Central memory CD8-positive, alpha-beta T cell (primary cell): ENCODE data around the gene TSC22D3.
A peak's percentile ranks its signal among the peaks of the same experiment; 100 is the strongest.
"Not testable (repeated sequence)": the region's sequence is repeated elsewhere in the genome, so short reads cannot be mapped to it uniquely, and the experiment has no call there.

Experiments
- ATAC-seq: fragments of 150-1000 bp; cut with Tn5 transposase; replicated peaks from 2 replicates; pipeline ENCODE4 v1.10.0; 2022; ENCODE audit warnings: mild to moderate bottlenecking, moderate FRiP score, moderate number of reproducible peaks; ENCODE audit not compliant: poor library complexity, severe bottlenecking; ENCODE audit errors: extremely low read depth
- DNase-seq, 2 donors: peaks; one replicate each; pipeline ENCODE4 v3.0.0; 2021; ENCODE audit warnings: low spot score in 2 of 2
- H3K27ac Mint-ChIP-seq: one replicate; pipeline ENCODE4 v1.8.0; 2022; ENCODE audit warnings: low read depth, mild to moderate bottlenecking, moderate library complexity, mixed read lengths
- H3K27me3 Mint-ChIP-seq: one replicate; pipeline ENCODE4 v1.8.0; 2022; ENCODE audit warnings: mixed read lengths
- H3K36me3 Mint-ChIP-seq: one replicate; pipeline ENCODE4 v1.8.0; 2022; ENCODE audit warnings: mild to moderate bottlenecking, moderate library complexity, mixed read lengths; ENCODE audit not compliant: insufficient read depth
- H3K4me1 Mint-ChIP-seq: one replicate; pipeline ENCODE4 v1.8.0; 2022; ENCODE audit warnings: mixed read lengths
- H3K4me3 Mint-ChIP-seq: one replicate; pipeline ENCODE4 v1.8.0; 2022; ENCODE audit warnings: mild to moderate bottlenecking, moderate library complexity, mixed read lengths
- H3K9me3 Mint-ChIP-seq: one replicate; pipeline ENCODE4 v1.8.0; 2022; ENCODE audit warnings: mixed read lengths

Gene TSC22D3

GRCh38 chrX:107775734-107776511, at the start of gene TSC22D3:
TSC22D3 (minus strand) TSS chrX:107775787; CDS start chrX:107775419, 368 bp downstream.
- H3K27ac Mint-ChIP-seq, result peak within 1 kb of the TSS; percentile 85
- H3K36me3 Mint-ChIP-seq, result peaks cover 6% of the 10 kb centered on the region
- H3K9me3 Mint-ChIP-seq, result no peaks in the 10 kb centered on the region
- no peaks in the 10 kb centered on the region for H3K27me3 Mint-ChIP-seq
- ATAC-seq, result peak; percentile 83
- DNase-seq, result peak; percentile 17 to 47
- H3K4me3 Mint-ChIP-seq, result peak within 1 kb of the TSS; percentile 81
- peaks cover 20% of the 10 kb centered on the region for H3K4me1 Mint-ChIP-seq

GRCh38 chrX:107823456-107823855, 47.9 kb upstream of the TSC22D3 start:
- DNase-seq (no peak), ATAC-seq (no peak)
- Mint-ChIP-seq H3K4me3 (no peak overlapping the region), H3K36me3 (peaks cover 4% of the 10 kb centered on the region), H3K27me3 (no peaks in the 10 kb centered on the region), H3K27ac (no peak overlapping the region), H3K9me3 (no peaks in the 10 kb centered on the region), H3K4me1 (peaks cover 32% of the 10 kb centered on the region)

- Mint-ChIP-seq H3K27ac (no peak overlapping the region), H3K4me1 (peaks cover 29% of the 10 kb centered on the region), H3K27me3 (no peaks in the 10 kb centered on the region), H3K4me3 (no peak overlapping the region), H3K36me3 (peaks cover 4% of the 10 kb centered on the region), H3K9me3 (no peaks in the 10 kb centered on the region)
- ATAC-seq (no peak), DNase-seq (no peak)
Measured at GRCh38 chrX:107823042-107823441, 47.5 kb upstream of the TSC22D3 start.

GRCh38 chrX:107818900-107819521, 43.4 kb upstream of the TSC22D3 start:
- Mint-ChIP-seq H3K4me1 (peaks cover 6% of the 10 kb centered on the region), H3K4me3 (no peak overlapping the region), H3K27me3 (no peaks in the 10 kb centered on the region), H3K27ac (no peak overlapping the region), H3K9me3 (no peaks in the 10 kb centered on the region), H3K36me3 (no peaks in the 10 kb centered on the region)
- no peak for DNase-seq
- ATAC-seq, result no peak

- not testable (repeated sequence) for H3K9me3 Mint-ChIP-seq, H3K36me3 Mint-ChIP-seq, H3K4me1 Mint-ChIP-seq, DNase-seq, H3K27ac Mint-ChIP-seq, H3K4me3 Mint-ChIP-seq, ATAC-seq
- peaks cover 20% of the 10 kb centered on the region for H3K27me3 Mint-ChIP-seq
Measured at GRCh38 chrX:107810053-107810452, 34.5 kb upstream of the TSC22D3 start.

GRCh38 chrX:107805179-107805578, 29.6 kb upstream of the TSC22D3 start:
- no peak for ATAC-seq

GRCh38 chrX:107804427-107804826, 28.8 kb upstream of the TSC22D3 start:
- ATAC-seq, result no peak
- H3K27ac Mint-ChIP-seq, result no peak overlapping the region
- peaks cover 26% of the 10 kb centered on the region for H3K27me3 Mint-ChIP-seq
- H3K9me3 Mint-ChIP-seq, result no peaks in the 10 kb centered on the region
- DNase-seq, result no peak
- peaks cover 6% of the 10 kb centered on the region for H3K4me1 Mint-ChIP-seq
- H3K36me3 Mint-ChIP-seq, result no peaks in the 10 kb centered on the region
- no peak overlapping the region for H3K4me3 Mint-ChIP-seq

More at GRCh38 chrX:107805179-107805578, 29.6 kb upstream of the TSC22D3 start:
- no peak for DNase-seq
- no peaks in the 10 kb centered on the region for H3K9me3 Mint-ChIP-seq
- peaks cover 6% of the 10 kb centered on the region for H3K4me1 Mint-ChIP-seq
- H3K4me3 Mint-ChIP-seq, result no peak overlapping the region
- no peaks in the 10 kb centered on the region for H3K36me3 Mint-ChIP-seq
- no peak overlapping the region for H3K27ac Mint-ChIP-seq
- peaks cover 19% of the 10 kb centered on the region for H3K27me3 Mint-ChIP-seq

GRCh38 chrX:107787827-107788226, 12.2 kb upstream of the TSC22D3 start:
- DNase-seq, result no peak
- H3K4me1 Mint-ChIP-seq, result no peaks in the 10 kb centered on the region
- H3K4me3 Mint-ChIP-seq, result no peak overlapping the region
- H3K9me3 Mint-ChIP-seq, result no peaks in the 10 kb centered on the region
- ATAC-seq, result no peak
- H3K27me3 Mint-ChIP-seq, result peaks cover 6% of the 10 kb centered on the region
- H3K36me3 Mint-ChIP-seq, result no peaks in the 10 kb centered on the region
- no peak overlapping the region for H3K27ac Mint-ChIP-seq

- ATAC-seq, result no peak
- peaks cover 14% of the 10 kb centered on the region for H3K4me1 Mint-ChIP-seq
- no peak overlapping the region for H3K4me3 Mint-ChIP-seq
- H3K27me3 Mint-ChIP-seq, result no peaks in the 10 kb centered on the region
- H3K9me3 Mint-ChIP-seq, result no peaks in the 10 kb centered on the region
- H3K36me3 Mint-ChIP-seq, result peaks cover 5% of the 10 kb centered on the region
- no peak for DNase-seq
- no peak overlapping the region for H3K27ac Mint-ChIP-seq
Measured at GRCh38 chrX:107780525-107780924, 4.9 kb upstream of the TSC22D3 start.

- Mint-ChIP-seq H3K9me3 (no peaks in the 10 kb centered on the region), H3K27ac (peak within 1 kb of the TSS; percentile 85), H3K36me3 (peaks cover 6% of the 10 kb centered on the region), H3K4me3 (peak within 1 kb of the TSS; percentile 81), H3K4me1 (peaks cover 20% of the 10 kb centered on the region), H3K27me3 (no peaks in the 10 kb centered on the region)
- ATAC-seq (no peak), DNase-seq (no peak)
Measured at GRCh38 chrX:107777536-107777832, 1.9 kb upstream of the TSC22D3 start, which contains the start of gene NCBP2L. NCBP2L (plus strand) TSS chrX:107777733; CDS start chrX:107794221, 16,488 bp downstream.

GRCh38 chrX:107776649-107777535, 1.3 kb upstream of the TSC22D3 start:
- peaks cover 6% of the 10 kb centered on the region for H3K36me3 Mint-ChIP-seq
- peak; percentile 63 for ATAC-seq
- peak; percentile 39 to 67 for DNase-seq

GRCh38 chrX:107775000-107775733, 420 bp downstream of the TSC22D3 start:
- DNase-seq, result no peak
- Mint-ChIP-seq H3K36me3 (peaks cover 6% of the 10 kb centered on the region), H3K27ac (peak overlapping the region; percentile 85), H3K4me1 (peaks cover 20% of the 10 kb centered on the region), H3K27me3 (no peaks in the 10 kb centered on the region), H3K9me3 (no peaks in the 10 kb centered on the region), H3K4me3 (peak overlapping the region; percentile 81)
- ATAC-seq, result no peak

More at GRCh38 chrX:107776649-107777535, 1.3 kb upstream of the TSC22D3 start:
- H3K4me1 Mint-ChIP-seq, result peaks cover 20% of the 10 kb centered on the region
- H3K9me3 Mint-ChIP-seq, result no peaks in the 10 kb centered on the region
- peak overlapping the region; percentile 81 for H3K4me3 Mint-ChIP-seq
- H3K27ac Mint-ChIP-seq, result peak overlapping the region; percentile 85
- no peaks in the 10 kb centered on the region for H3K27me3 Mint-ChIP-seq
